ENCODE data around the gene ANKRD10. TPM values are rescaled to one million over a fixed set of nuclear protein-coding genes. Genes with fewer than 3 reads are reported as not detected.

The ANKRD10 gene
- total and polyA plus RNA-seq, 10 of the 15 experiments (the other 5 are each of a cell fraction or from before 2014, with no cell fraction given), result 47.1 to 199 (median 97.2) TPM

DNA sequence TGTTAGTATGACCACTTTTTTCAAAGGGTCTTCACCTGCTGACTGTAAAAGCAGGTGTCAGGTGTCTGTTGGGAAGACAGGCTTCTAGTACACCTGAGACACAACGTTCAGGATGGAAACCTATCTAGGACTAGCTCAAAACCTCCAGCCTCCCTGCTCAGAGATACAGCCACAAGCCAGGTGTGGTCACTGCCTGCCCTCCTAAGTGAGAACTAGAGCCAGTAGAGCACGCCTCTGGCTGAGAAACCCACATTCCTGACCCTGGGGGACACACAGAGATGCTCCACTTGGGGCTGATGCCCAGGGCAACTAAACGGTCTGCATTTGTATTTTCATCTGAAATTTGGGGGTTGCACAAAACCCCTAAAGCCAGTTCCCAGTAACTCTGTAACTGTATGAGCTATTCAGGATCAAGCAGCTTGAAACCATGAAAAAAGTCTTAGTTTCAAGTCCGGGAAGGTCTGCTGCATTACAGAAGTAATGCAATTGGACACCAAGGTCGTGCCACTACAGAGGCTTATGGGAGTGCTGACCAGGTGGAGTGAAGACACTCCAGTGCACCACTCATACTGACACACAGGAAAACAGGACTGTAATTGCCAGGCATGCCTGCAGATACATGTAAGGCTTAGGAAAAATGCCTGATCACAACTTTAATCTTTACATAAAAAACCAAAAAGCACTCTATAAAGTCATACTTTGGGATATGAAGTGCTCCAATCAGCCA lies 27.8 kb downstream of the ANKRD10 start:
- TF ChIP-seq POLR2A (IDR thresholded peaks at IDR 0.05; ENCODE audit: low read depth, low read length) (peak; percentile 60; the same call in 1 of the 2 replicates), RUNX3 (IDR thresholded peaks at IDR 0.05; ENCODE audit: low read length) (0 out of 2 replicates have a peak, but pooled peaks have one; percentile 3), CHD2 (IDR thresholded peaks at IDR 0.05; ENCODE audit: borderline replicate concordance, low read depth, low read length) (no peak), POLR2AphosphoS5 (IDR thresholded peaks at IDR 0.05; ENCODE audit: low read length) (0 out of 2 replicates have a peak, but pooled peaks have one; percentile 45)
- ChIA-PET RAD21 (ENCODE audit: unreplicated experiment) (no interaction called here), SMC1A (ENCODE audit: uncharacterized antibody, unreplicated experiment) (no interaction called here), POLR2A (no interaction called here), CTCF (interaction anchor here (0.6 to 1.5 kb wide), 2 partner anchors 17 to 18 kb away, joined by 3 read pairs; no protein-coding TSS in a partner anchor)
- no peak overlapping the region for H2AFZ ChIP-seq (ENCODE audit: control insufficient read depth, low read depth, low read length)
- no peaks in the 10 kb centered on the region for H3K4me1 ChIP-seq (ENCODE audit: control insufficient read depth, insufficient read depth, low read length)
- no peaks in the 10 kb centered on the region for H3K9me3 ChIP-seq (replicated peaks; ENCODE audit: control insufficient read depth, insufficient read depth, low read length)
- no TSS peak for BruUV-seq (replicated peaks)
- in situ Hi-C loops (cut with MboI) (no loop called here), intact Hi-C loops (cut with micrococcal nuclease; ENCODE audit: unreplicated experiment) (no loop called here)
- H3K9ac ChIP-seq (ENCODE audit: control insufficient read depth, insufficient read depth, low read length), result no peak overlapping the region
- no peak overlapping the region for H3K27ac ChIP-seq (ENCODE audit: control insufficient read depth, insufficient read depth)
- FAIRE-seq, result no peak
- no peak overlapping the region for H3K4me2 ChIP-seq (ENCODE audit: control insufficient read depth, insufficient read depth)
- no peaks in the 10 kb centered on the region for H3K79me2 ChIP-seq (ENCODE audit: control insufficient read depth, insufficient read depth, low read length)
- H3K4me3 ChIP-seq, result no peak overlapping the region
- H4K20me1 ChIP-seq (ENCODE audit: control insufficient read depth, insufficient read depth), result no peaks in the 10 kb centered on the region
- H3K36me3 ChIP-seq (ENCODE audit: control insufficient read depth in 2 of 2, insufficient read depth in 2 of 2, low read length in 1 of 2), result no peaks in the 10 kb centered on the region; a peak in 1 of 4 replicates
- H3K27me3 ChIP-seq (replicated peaks in 1 of 2; ENCODE audit: control insufficient read depth in 2 of 2, insufficient read depth in 2 of 2, low read length in 1 of 2), result no peaks in the 10 kb centered on the region
- DNase-seq (ENCODE audit: low read depth, low spot score), result no peak
- 89% methylated on average over 5 of the region's 5 CpGs for WGBS (ENCODE audit: insufficient coverage, insufficient replicate concordance, low lambda C conversion rate, missing lambda C conversion rate)
- peak; percentile 30 for ATAC-seq

DNA sequence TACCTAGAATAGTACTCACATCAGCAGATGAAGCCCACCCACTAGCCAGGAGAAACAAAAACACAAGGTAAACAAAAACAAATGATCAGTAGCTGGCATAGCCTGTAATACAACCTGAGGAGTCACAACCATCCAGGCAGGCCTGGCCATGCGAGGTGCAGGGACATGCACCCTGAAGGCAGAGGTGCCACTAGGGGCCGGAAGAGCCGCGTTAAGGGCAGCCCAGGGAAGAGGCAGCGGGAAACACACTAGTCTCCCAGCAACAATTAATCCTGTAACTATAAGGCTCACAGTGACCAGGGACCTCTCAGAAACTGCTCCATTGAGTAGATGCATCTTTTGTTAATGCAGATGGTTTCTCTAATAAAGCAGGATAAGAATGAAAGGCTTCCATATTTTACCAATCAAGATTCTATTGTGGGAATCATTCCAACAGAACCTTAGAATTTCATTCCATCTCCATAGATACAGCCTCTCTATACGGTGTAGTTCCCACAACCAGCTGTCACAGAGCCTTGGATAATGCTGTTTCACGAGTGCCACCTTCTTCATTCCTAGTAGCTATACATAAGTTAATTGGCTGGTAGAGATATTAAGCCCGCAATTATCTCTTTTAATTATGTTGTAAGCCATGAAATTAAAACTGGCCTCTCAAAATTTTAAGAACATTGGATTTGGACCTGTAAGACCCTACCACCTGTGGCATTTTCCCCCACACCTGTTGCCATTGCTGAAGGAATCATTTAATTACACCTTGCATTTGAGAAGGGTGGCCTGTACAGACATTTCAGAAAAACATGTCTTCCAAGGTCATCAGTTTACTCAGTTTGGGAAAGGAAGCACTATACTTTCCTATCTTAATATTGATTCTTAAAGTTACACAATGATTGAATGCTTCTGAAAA lies 28.7 kb downstream of the ANKRD10 start:
- no peak overlapping the region for H3K4me2 ChIP-seq (ENCODE audit: control insufficient read depth, insufficient read depth)
- ChIA-PET RAD21 (ENCODE audit: unreplicated experiment) (no interaction called here), SMC1A (ENCODE audit: uncharacterized antibody, unreplicated experiment) (no interaction called here), POLR2A (no interaction called here), CTCF (interaction anchor here (0.6 to 1.5 kb wide), 2 partner anchors 17 to 18 kb away, joined by 3 read pairs; no protein-coding TSS in a partner anchor)
- DNase-seq (ENCODE audit: low read depth, low spot score) (no peak), FAIRE-seq (no peak), ATAC-seq (peak; percentile 38)
- H3K4me1 ChIP-seq (ENCODE audit: control insufficient read depth, insufficient read depth, low read length), result no peaks in the 10 kb centered on the region
- H3K36me3 ChIP-seq (ENCODE audit: control insufficient read depth in 2 of 2, insufficient read depth in 2 of 2, low read length in 1 of 2), result no peaks in the 10 kb centered on the region; a peak in 2 of 4 replicates
- no peak overlapping the region for H3K4me3 ChIP-seq
- H3K79me2 ChIP-seq (ENCODE audit: control insufficient read depth, insufficient read depth, low read length), result no peaks in the 10 kb centered on the region
- TF ChIP-seq KAT2A (conservative IDR thresholded peaks at IDR 0.05; ENCODE audit: control insufficient read depth, low read depth, low read length) (no peak), KDM1A (IDR thresholded peaks at IDR 0.05; ENCODE audit: borderline replicate concordance) (no peak), POLR2A (IDR thresholded peaks at IDR 0.05; ENCODE audit: low read depth, low read length) (peak; percentile 28; the same call in 1 of the 2 replicates), TCF12 (IDR thresholded peaks at IDR 0.05; ENCODE audit: low read depth, low read length) (no peak), GABPA (IDR thresholded peaks at IDR 0.05; ENCODE audit: low read depth) (no peak)
- TF ChIP-seq, protein P1, sequence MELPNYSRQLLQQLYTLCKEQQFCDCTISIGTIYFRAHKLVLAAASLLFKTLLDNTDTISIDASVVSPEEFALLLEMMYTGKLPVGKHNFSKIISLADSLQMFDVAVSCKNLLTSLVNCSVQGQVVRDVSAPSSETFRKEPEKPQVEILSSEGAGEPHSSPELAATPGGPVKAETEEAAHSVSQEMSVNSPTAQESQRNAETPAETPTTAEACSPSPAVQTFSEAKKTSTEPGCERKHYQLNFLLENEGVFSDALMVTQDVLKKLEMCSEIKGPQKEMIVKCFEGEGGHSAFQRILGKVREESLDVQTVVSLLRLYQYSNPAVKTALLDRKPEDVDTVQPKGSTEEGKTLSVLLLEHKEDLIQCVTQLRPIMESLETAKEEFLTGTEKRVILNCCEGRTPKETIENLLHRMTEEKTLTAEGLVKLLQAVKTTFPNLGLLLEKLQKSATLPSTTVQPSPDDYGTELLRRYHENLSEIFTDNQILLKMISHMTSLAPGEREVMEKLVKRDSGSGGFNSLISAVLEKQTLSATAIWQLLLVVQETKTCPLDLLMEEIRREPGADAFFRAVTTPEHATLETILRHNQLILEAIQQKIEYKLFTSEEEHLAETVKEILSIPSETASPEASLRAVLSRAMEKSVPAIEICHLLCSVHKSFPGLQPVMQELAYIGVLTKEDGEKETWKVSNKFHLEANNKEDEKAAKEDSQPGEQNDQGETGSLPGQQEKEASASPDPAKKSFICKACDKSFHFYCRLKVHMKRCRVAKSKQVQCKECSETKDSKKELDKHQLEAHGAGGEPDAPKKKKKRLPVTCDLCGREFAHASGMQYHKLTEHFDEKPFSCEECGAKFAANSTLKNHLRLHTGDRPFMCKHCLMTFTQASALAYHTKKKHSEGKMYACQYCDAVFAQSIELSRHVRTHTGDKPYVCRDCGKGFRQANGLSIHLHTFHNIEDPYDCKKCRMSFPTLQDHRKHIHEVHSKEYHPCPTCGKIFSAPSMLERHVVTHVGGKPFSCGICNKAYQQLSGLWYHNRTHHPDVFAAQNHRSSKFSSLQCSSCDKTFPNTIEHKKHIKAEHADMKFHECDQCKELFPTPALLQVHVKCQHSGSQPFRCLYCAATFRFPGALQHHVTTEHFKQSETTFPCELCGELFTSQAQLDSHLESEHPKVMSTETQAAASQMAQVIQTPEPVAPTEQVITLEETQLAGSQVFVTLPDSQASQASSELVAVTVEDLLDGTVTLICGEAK (IDR thresholded peaks at IDR 0.05; ENCODE audit: borderline replicate concordance), result no peak
- H2AFZ ChIP-seq (ENCODE audit: control insufficient read depth, low read depth, low read length), result no peak overlapping the region
- intact Hi-C loops (cut with micrococcal nuclease; ENCODE audit: unreplicated experiment), result no loop called here
- no TSS peak for BruUV-seq (replicated peaks)
- H3K9me3 ChIP-seq (replicated peaks; ENCODE audit: control insufficient read depth, insufficient read depth, low read length), result no peaks in the 10 kb centered on the region
- no peaks in the 10 kb centered on the region for H4K20me1 ChIP-seq (ENCODE audit: control insufficient read depth, insufficient read depth)
- 84% methylated on average over 8 of the region's 8 CpGs for WGBS (ENCODE audit: insufficient coverage, insufficient replicate concordance, low lambda C conversion rate, missing lambda C conversion rate)
- in situ Hi-C loops (cut with MboI), result no loop called here
- H3K27me3 ChIP-seq (replicated peaks in 1 of 2; ENCODE audit: control insufficient read depth in 2 of 2, insufficient read depth in 2 of 2, low read length in 1 of 2), result no peaks in the 10 kb centered on the region
- no peak overlapping the region for H3K27ac ChIP-seq (ENCODE audit: control insufficient read depth, insufficient read depth)
- H3K9ac ChIP-seq (ENCODE audit: control insufficient read depth, insufficient read depth, low read length), result no peak overlapping the region
